HCT116 (cell line): ENCODE measurements around the gene TNIP3. TPM values are rescaled to one million over a fixed set of nuclear protein-coding genes. Genes with fewer than 3 reads are reported as not detected.

ENCODE experiments used
- ATAC-seq: fragments of 200-7000 bp; cut with Tn5 transposase; 2 replicates; pipeline ENCODE4 v1.9.1; 2020; ENCODE audit warnings: mild to moderate bottlenecking, moderate library complexity
- BruUV-seq: library from RNA; stranded (reverse); fragments of 400-500 nt; replicated peaks from 2 replicates; lab custom pipeline; 2021; lab: Mats Ljungman, UMichigan
- CTCF ChIA-PET: fragments of 300-600 bp; sonication (Branson Sonifier 250); formaldehyde crosslinking; loops from one replicate; lab custom pipeline; 2021; ENCODE audit warnings: antibody characterized with exemption; lab: Charles Lee
- POLR2A ChIA-PET: fragments of 300-600, 350-600 bp; sonication (Branson Sonifier 250); formaldehyde crosslinking; loops from one replicate; lab custom pipeline; 2021; ENCODE audit warnings: antibody characterized with exemption; lab: Charles Lee
- RAD21 ChIA-PET, 2 experiments: fragments of 300-600 bp; sonication (Branson Sonifier 250); formaldehyde crosslinking; loops; one replicate each; lab custom pipeline; 2023; ENCODE audit warnings: low total read pairs in 2 of 2; ENCODE audit not compliant: uncharacterized antibody in 2 of 2, unreplicated experiment in 2 of 2, low non-redundant PET in 1 of 2; lab: Charles Lee
- DNase-seq: peaks from one replicate; pipeline ENCODE4 v3.0.0-alpha.2; 2010; ENCODE audit warnings: low read depth, low spot score
- H2AFZ ChIP-seq: fragments of 200-600 bp; shearing (Covaris generic), sonication (generic); 2 replicates; pipeline ENCODE4 v1.6.1; 2017; ENCODE audit warnings: low read depth, mixed run types, mixed read lengths, antibody characterized with exemption, low read length; ENCODE audit not compliant: poor library complexity, severe bottlenecking
- H3K27ac ChIP-seq: 2 replicates; pipeline ENCODE4 v1.5.1; 2012; ENCODE audit warnings: low read depth, low read length
- H3K27me3 ChIP-seq: fragments of 200-600 bp; sonication (generic); 2 replicates; pipeline ENCODE4 v1.6.1; 2016; ENCODE audit warnings: mixed run types, low read length, mixed read lengths; ENCODE audit not compliant: insufficient read depth
- H3K36me3 ChIP-seq, 2 experiments: fragments of 200-500 bp in 1 of 2; fragments of 200-600 bp in 1 of 2; sonication (Bioruptor generic) in 1 of 2; sonication (generic) in 1 of 2; 2 replicates each; pipeline versions ENCODE4 v1.5.1 to v1.6.1; 2014 to 2016; ENCODE audit warnings: low read length in 2 of 2, inconsistent platforms in 1 of 2, mixed read lengths in 1 of 2, mixed run types in 1 of 2; ENCODE audit not compliant: insufficient read depth in 2 of 2, control insufficient read depth in 1 of 2
- H3K4me1 ChIP-seq, 2 experiments: fragments of 200-600 bp in 1 of 2; sonication (generic) in 1 of 2; 2 replicates each; pipeline versions ENCODE4 v1.5.1 to v1.6.1; 2012 to 2017; ENCODE audit warnings: low read length in 2 of 2, inconsistent platforms in 1 of 2, mild to moderate bottlenecking in 1 of 2, mixed read lengths in 1 of 2, mixed run types in 1 of 2, moderate library complexity in 1 of 2; ENCODE audit not compliant: insufficient read depth in 2 of 2, control insufficient read depth in 1 of 2
- H3K4me2 ChIP-seq: fragments of 200-600 bp; sonication (generic); 2 replicates; pipeline ENCODE4 v1.6.1; 2017; ENCODE audit warnings: mixed run types, low read length, mixed read lengths
- H3K4me3 ChIP-seq, 2 experiments: fragments of 200-600 bp in 1 of 2; sonication (generic) in 1 of 2; replicated peaks in 1 of 2; 2 replicates each; pipeline ENCODE4 v1.5.1; 2011 to 2016; ENCODE audit warnings: low read length in 2 of 2, control low read depth in 1 of 2, low read depth in 1 of 2, mild to moderate bottlenecking in 1 of 2, mixed read lengths in 1 of 2, mixed run types in 1 of 2
- H3K79me2 ChIP-seq: fragments of 200-600 bp; sonication (generic); 2 replicates; pipeline ENCODE4 v1.6.1; 2017; ENCODE audit warnings: mild to moderate bottlenecking, mixed run types, low read length, moderate library complexity, mixed read lengths; ENCODE audit not compliant: insufficient read depth
- H3K9ac ChIP-seq: fragments of 200-600 bp; sonication (generic); 2 replicates; pipeline ENCODE4 v1.6.1; 2016; ENCODE audit warnings: low read length, mixed read lengths
- H3K9me2 ChIP-seq: fragments of 200-600 bp; sonication (generic), shearing (Covaris generic); 2 replicates; pipeline ENCODE4 v1.6.1; 2017; ENCODE audit warnings: mixed run types, mild to moderate bottlenecking, moderate library complexity; ENCODE audit not compliant: insufficient read depth
- H3K9me3 ChIP-seq, 2 experiments: fragments of 200-500 bp in 1 of 2; fragments of 200-600 bp in 1 of 2; sonication (Bioruptor generic) in 1 of 2; sonication (generic) in 1 of 2; 2 replicates each; pipeline ENCODE4 v1.6.1; 2014 to 2017; ENCODE audit warnings: low read length in 2 of 2, mixed read lengths in 2 of 2, inconsistent platforms in 1 of 2, low read depth in 1 of 2, mild to moderate bottlenecking in 1 of 2, mixed run types in 1 of 2, moderate library complexity in 1 of 2; ENCODE audit not compliant: control insufficient read depth in 1 of 2, insufficient read depth in 1 of 2
- H4K20me1 ChIP-seq: fragments of 200-600 bp; sonication (generic), shearing (Covaris generic); 2 replicates; pipeline ENCODE4 v1.6.1; 2017; ENCODE audit warnings: mixed run types, mild to moderate bottlenecking, moderate library complexity; ENCODE audit not compliant: insufficient read depth
- CBX3 ChIP-seq: IDR thresholded peaks from 2 replicates; pipeline ENCODE4 v1.6.1; 2012; ENCODE audit warnings: low read depth
- CEBPB ChIP-seq: IDR thresholded peaks from 2 replicates; pipeline ENCODE4 v1.6.1; 2012; ENCODE audit warnings: low read depth
- EGR1 ChIP-seq: IDR thresholded peaks from 2 replicates; pipeline ENCODE4 v1.6.1; 2012; ENCODE audit warnings: low read depth
- EZH2 ChIP-seq: fragments of 200-600 bp; sonication (generic); IDR thresholded peaks from 2 replicates; pipeline ENCODE4 v1.6.1; 2017; ENCODE audit warnings: antibody characterized with exemption, mixed run types
- EZH2phosphoT487 ChIP-seq: fragments of 200-600 bp; IDR thresholded peaks from 2 replicates; pipeline ENCODE4 v1.6.1; 2018; ENCODE audit warnings: antibody characterized with exemption, borderline replicate concordance
- FOSL1 ChIP-seq: IDR thresholded peaks from 2 replicates; pipeline ENCODE4 v1.6.1; 2012; ENCODE audit warnings: low read depth
- JUND ChIP-seq: IDR thresholded peaks from 2 replicates; pipeline ENCODE4 v1.6.1; 2012
- MAX ChIP-seq: IDR thresholded peaks from 2 replicates; pipeline ENCODE4 v1.6.1; 2012
- POLR2A ChIP-seq: IDR thresholded peaks from 2 replicates; pipeline ENCODE4 v1.7.0; 2011; ENCODE audit warnings: borderline replicate concordance; ENCODE audit not compliant: insufficient read depth, insufficient read length; ENCODE audit errors: extremely low read depth
- RAD21 ChIP-seq: IDR thresholded peaks from 2 replicates; pipeline ENCODE4 v1.6.1; 2012; ENCODE audit warnings: low read depth, mild to moderate bottlenecking
- REST ChIP-seq: IDR thresholded peaks from 2 replicates; pipeline ENCODE4 v1.6.1; 2012; ENCODE audit warnings: low read depth
- SP1 ChIP-seq: IDR thresholded peaks from 2 replicates; pipeline ENCODE4 v1.6.1; 2012; ENCODE audit warnings: low read depth
- YY1 ChIP-seq: IDR thresholded peaks from 2 replicates; pipeline ENCODE4 v1.6.1; 2011; ENCODE audit warnings: low read length, low read depth, moderate library complexity, mild to moderate bottlenecking; ENCODE audit not compliant: insufficient replicate concordance; ENCODE audit errors: extremely low read depth
- ZBTB33 ChIP-seq: IDR thresholded peaks from 2 replicates; pipeline ENCODE4 v1.6.1; 2011; ENCODE audit warnings: mild to moderate bottlenecking, low read length, moderate library complexity; ENCODE audit not compliant: insufficient replicate concordance; ENCODE audit errors: extremely low read depth
- ZFX ChIP-seq: fragments of 450-650 bp; IDR thresholded peaks from 2 replicates; pipeline ENCODE4 v1.6.1; 2017
- intact Hi-C: fragments of 100-400 bp; cut with micrococcal nuclease; formaldehyde crosslinking; loops from 2 replicates; pipeline ENCODE4 v1.10.0; 2022
- total RNA-seq: library from RNA; stranded (reverse); gene quantifications from one replicate; pipeline ENCODE4 v1.2.1, GENCODE V29; 2021; ENCODE audit not compliant: unreplicated experiment

TNIP3 gene
- total RNA-seq, 1 experiment from 2014 or later = not detected

- Histone ChIP-seq H3K9me3 (no peaks in the 10 kb centered on the region), H2AFZ (no peak overlapping the region), H3K36me3 (no peaks in the 10 kb centered on the region), H3K27me3 (no peaks in the 10 kb centered on the region), H3K4me1 (no peaks in the 10 kb centered on the region), H3K79me2 (no peaks in the 10 kb centered on the region), H3K4me3 (no peak overlapping the region), H3K9me2 (no peaks in the 10 kb centered on the region), H4K20me1 (no peaks in the 10 kb centered on the region), H3K27ac (no peak overlapping the region), H3K9ac (no peak overlapping the region), H3K4me2 (no peak overlapping the region)
- no TSS peak for BruUV-seq
- DNase-seq (no peak), ATAC-seq (no peak)
- RAD21 ChIA-PET = no interaction called here
- CTCF ChIA-PET = no interaction called here
- no peak for TF ChIP-seq ZBTB33
- intact Hi-C loops = no loop called here
- POLR2A ChIA-PET = no interaction called here
Observed at GRCh38 chr4:121091941-121092340, 72.2 kb downstream of the TNIP3 start.

GRCh38 chr4:121088867-121089266, 75.3 kb downstream of the TNIP3 start:
- H4K20me1 ChIP-seq = no peaks in the 10 kb centered on the region
- intact Hi-C loops = no loop called here
- H3K27me3 ChIP-seq = no peaks in the 10 kb centered on the region
- no peaks in the 10 kb centered on the region for H3K36me3 ChIP-seq
- ChIA-PET RAD21 (no interaction called here), POLR2A (no interaction called here), CTCF (no interaction called here)
- no peak overlapping the region for H3K4me2 ChIP-seq
- H3K27ac ChIP-seq = no peak overlapping the region
- ATAC-seq (no peak), DNase-seq (no peak)
- no peaks in the 10 kb centered on the region for H3K79me2 ChIP-seq
- no peak overlapping the region for H3K4me3 ChIP-seq
- BruUV-seq = no TSS peak
- H3K4me1 ChIP-seq = no peaks in the 10 kb centered on the region
- H3K9ac ChIP-seq = no peak overlapping the region
- no peaks in the 10 kb centered on the region for H3K9me3 ChIP-seq
- no peaks in the 10 kb centered on the region for H3K9me2 ChIP-seq
- no peak overlapping the region for H2AFZ ChIP-seq
- TF ChIP-seq REST (no peak), FOSL1 (no peak), ZFX (no peak), SP1 (no peak), EGR1 (no peak), CBX3 (no peak), YY1 (no peak), EZH2phosphoT487 (no peak), MAX (no peak), JUND (no peak), EZH2 (no peak), POLR2A (no peak), RAD21 (no peak), CEBPB (no peak)
